ENCODE data around the gene TENM4. TPM values are rescaled to one million over a fixed set of nuclear protein-coding genes. Genes with fewer than 3 reads are reported as not detected.

The TENM4 gene
- total and polyA plus RNA-seq, 2 of the 8 experiments (the other 6 are each of a cell fraction or from before 2014, with no cell fraction given) = 3.5 to 7.2 TPM

- no peak overlapping the region for H3K4me2 ChIP-seq (ENCODE audit: insufficient read depth in 1 of 2, low read depth in 2 of 2, low read length in 2 of 2)
- no peak overlapping the region for H3K27ac ChIP-seq (ENCODE audit: low read depth, low read length)
- no peaks in the 10 kb centered on the region for H3K23me2 ChIP-seq (ENCODE audit: low read depth, low read length)
- H3K56ac ChIP-seq (replicated peaks; ENCODE audit: insufficient read length, low read depth, low read length) = no peak overlapping the region
- H3K79me1 ChIP-seq (ENCODE audit: low read depth, low read length) = no peaks in the 10 kb centered on the region
- H3K79me2 ChIP-seq (ENCODE audit: control insufficient read depth in 1 of 2, insufficient read depth in 2 of 2, low read length in 2 of 2) = no peaks in the 10 kb centered on the region
- no peak overlapping the region for H3K9ac ChIP-seq (replicated peaks in 1 of 4; ENCODE audit: extremely low read depth in 1 of 4, low read depth in 3 of 4, low read length in 3 of 4)
- no peak overlapping the region for H3K18ac ChIP-seq (ENCODE audit: extremely low read depth, low read length)
- DNase-seq (ENCODE audit: low read depth in 1 of 2, low spot score in 2 of 2) (no peak), FAIRE-seq (no peak)
- H3K4me1 ChIP-seq (replicated peaks in 1 of 4; ENCODE audit: control insufficient read depth in 3 of 4, insufficient read depth in 4 of 4, low read length in 3 of 4) = no peaks in the 10 kb centered on the region
- H2BK5ac ChIP-seq (ENCODE audit: low read depth, low read length) = no peak overlapping the region
- TF ChIP-seq POU5F1 (IDR thresholded peaks at IDR 0.05; ENCODE audit: low read depth, low read length) = no peak
- TF ChIP-seq KDM4A (IDR thresholded peaks at IDR 0.05; ENCODE audit: low read depth, low read length, severe bottlenecking) = no peak
- TF ChIP-seq BACH1 (IDR thresholded peaks at IDR 0.05; ENCODE audit: low read length) = no peak
- no peak for TF ChIP-seq SUZ12 (IDR thresholded peaks at IDR 0.05; ENCODE audit: low read length)
- no peak for TF ChIP-seq CEBPB (IDR thresholded peaks at IDR 0.05; ENCODE audit: low read depth, low read length)
- no peak for TF ChIP-seq TCF12 (IDR thresholded peaks at IDR 0.05; ENCODE audit: low read depth, low read length)
- no peak for TF ChIP-seq RFX5 (IDR thresholded peaks at IDR 0.05; ENCODE audit: borderline replicate concordance, low read depth, low read length)
- TF ChIP-seq NRF1 (IDR thresholded peaks at IDR 0.05; ENCODE audit: low read depth, low read length) = no peak
- TF ChIP-seq SP4 (IDR thresholded peaks at IDR 0.05; ENCODE audit: low read length) = no peak
- TF ChIP-seq BCL11A (IDR thresholded peaks at IDR 0.05; ENCODE audit: low read depth in 2 of 2, low read length in 2 of 2) = no peak
- no peaks in the 10 kb centered on the region for H3K36me3 ChIP-seq (ENCODE audit: control insufficient read depth in 2 of 4, insufficient read depth in 4 of 4, low read length in 3 of 4)
- H2BK120ac ChIP-seq (replicated peaks; ENCODE audit: low read depth, low read length) = no peak overlapping the region
- no peak overlapping the region for H4K8ac ChIP-seq (ENCODE audit: extremely low read depth, insufficient read depth, low read length)
- POLR2A ChIA-PET (ENCODE audit: partially characterized antibody) = no interaction called here
- H3K14ac ChIP-seq (ENCODE audit: insufficient read length) = no peak overlapping the region
- no peaks in the 10 kb centered on the region for H3K27me3 ChIP-seq (replicated peaks in 1 of 4; ENCODE audit: control insufficient read depth in 3 of 4, extremely low read depth in 1 of 4, insufficient read depth in 3 of 4, low read length in 3 of 4)
- H4K20me1 ChIP-seq (replicated peaks in 1 of 2; ENCODE audit: control insufficient read depth in 1 of 2, insufficient read depth in 2 of 2, low read length in 2 of 2) = no peaks in the 10 kb centered on the region
- H4K5ac ChIP-seq (ENCODE audit: insufficient read length, low read depth, low read length) = no peak overlapping the region
- 89% methylated on average over 1 of the region's 1 CpG; no CpG with 5 or more reads in 1 of the 2 experiments for WGBS, 2 experiments (ENCODE audit: extremely low coverage in 1 of 2, insufficient coverage in 1 of 2, insufficient read length in 1 of 2, insufficient replicate concordance in 2 of 2, low coverage in 1 of 2, low lambda C conversion rate in 2 of 2, missing lambda C conversion rate in 1 of 2)
- peaks cover 0 to 8% of the 10 kb centered on the region in 2 experiments; a peak in 1 of 4 replicates for H3K9me3 ChIP-seq (ENCODE audit: insufficient read depth in 2 of 2, low read depth in 1 of 2, low read length in 1 of 2)
- H2BK15ac ChIP-seq (ENCODE audit: low read length) = no peak overlapping the region
- no peak overlapping the region for H2BK12ac ChIP-seq (ENCODE audit: low read depth, low read length)
- H3K4me3 ChIP-seq (ENCODE audit: extremely low read depth in 1 of 4, insufficient read depth in 2 of 4, low read depth in 3 of 4, low read length in 4 of 4) = no peak overlapping the region
- no peak overlapping the region for H3K4ac ChIP-seq (replicated peaks; ENCODE audit: insufficient read length, low read depth, low read length)
- no peak overlapping the region for H2AFZ ChIP-seq (ENCODE audit: low read length)
- no peak overlapping the region for H3K23ac ChIP-seq (ENCODE audit: insufficient read length)
- H2AK5ac ChIP-seq (ENCODE audit: low read depth, low read length) = no peak overlapping the region
- H2BK20ac ChIP-seq (ENCODE audit: low read length) = no peak overlapping the region
- CTCF ChIA-PET (ENCODE audit: partially characterized antibody) = no interaction called here
- H4K91ac ChIP-seq (replicated peaks; ENCODE audit: insufficient read length, low read length) = no peak overlapping the region
Measured at GRCh38 chr11:78641541-78641940, 799.3 kb downstream of the TENM4 start.
